ENCODE measurements around the gene SLC50A1. TPM values are rescaled to one million over a fixed set of nuclear protein-coding genes. Genes with fewer than 3 reads are reported as not detected.

Gene SLC50A1
- total and polyA plus RNA-seq, 9 of the 15 experiments (the other 6 are each of a cell fraction or from before 2014, with no cell fraction given) = 46.5 to 132 (median 91.9) TPM

DNA sequence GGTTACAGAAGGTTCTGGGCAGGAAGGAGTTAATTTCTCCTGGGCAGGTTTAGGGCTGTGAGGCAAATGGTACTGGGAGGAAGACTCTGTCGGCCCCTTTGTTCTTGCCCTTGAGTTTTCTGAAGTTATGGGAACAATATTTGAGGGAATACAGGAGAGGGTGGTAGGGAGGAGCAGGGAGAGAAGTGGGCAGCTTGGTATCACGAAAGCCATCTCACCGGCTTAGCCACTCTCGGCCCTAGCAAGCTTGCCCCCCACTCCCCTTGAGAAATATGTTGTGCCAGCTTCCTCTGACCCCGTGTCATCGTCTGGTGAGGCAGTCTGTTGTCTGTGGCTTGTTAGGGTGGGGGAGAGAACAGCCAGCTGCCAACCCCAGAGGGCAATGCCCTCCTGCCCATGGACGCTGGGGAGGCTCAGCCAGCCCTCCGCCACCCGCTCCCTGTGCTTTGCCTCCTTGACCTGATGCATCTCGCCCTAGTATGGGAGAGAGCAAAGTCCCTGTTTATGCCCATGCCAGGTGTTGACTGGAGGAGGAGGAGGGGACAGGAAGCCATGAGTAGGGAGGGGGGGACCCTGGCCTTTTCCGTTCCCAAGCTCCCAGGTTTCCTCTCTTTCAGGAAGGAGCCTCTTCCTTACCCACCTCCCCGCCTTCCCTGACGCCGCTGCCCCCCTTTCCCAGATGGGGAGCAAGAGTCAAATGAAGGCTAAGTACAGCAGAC lies 6.7 kb upstream of the SLC50A1 start:
- ATAC-seq (no peak), FAIRE-seq (no peak), DNase-seq (ENCODE audit: extremely low read depth in 1 of 4, low spot score in 3 of 4) (no peak)
- ChIA-PET POLR2A (interaction anchor here (1.5 kb wide), 1 partner anchor 8 kb away, joined by 5 read pairs; no protein-coding TSS in a partner anchor), CTCF (ENCODE audit: low intra/inter-chr PET ratio) (no interaction called here)
- intact Hi-C loops (cut with micrococcal nuclease) = no loop called here
- Histone ChIP-seq H3K4me1 (replicated peaks in 1 of 2; ENCODE audit: control insufficient read depth in 2 of 2, insufficient read depth in 2 of 2, low read length in 2 of 2) (peaks cover 47 to 65% of the 10 kb centered on the region in 2 experiments), H3K9ac (ENCODE audit: insufficient read depth in 1 of 2, low read depth in 2 of 2, low read length in 2 of 2) (peak overlapping the region in 1 of 2 experiments; percentile 92; a peak in 2 of 4 replicates), H3K9me3 (replicated peaks; ENCODE audit: control insufficient read depth, insufficient read depth, low read depth, low read length) (no peaks in the 10 kb centered on the region), H3K4me3 (no peak overlapping the region), H3K9me1 (ENCODE audit: control insufficient read depth, insufficient read depth, low read length) (no peaks in the 10 kb centered on the region), H3K27me3 (ENCODE audit: control insufficient read depth in 2 of 2, insufficient read depth in 2 of 2, low read length in 2 of 2) (no peaks in the 10 kb centered on the region), H3K4me2 (ENCODE audit: insufficient read depth, low read length) (peak overlapping the region; percentile 80; the same call in 1 of the 2 replicates), H2AFZ (ENCODE audit: low read depth, low read length) (no peak overlapping the region), H3K79me2 (ENCODE audit: control insufficient read depth, insufficient read depth, low read length) (peaks cover 2% of the 10 kb centered on the region; the same call in 1 of the 3 replicates), H3K36me3 (ENCODE audit: control insufficient read depth, insufficient read depth, low read length) (peaks cover 14% of the 10 kb centered on the region; the same call in 1 of the 3 replicates), H4K20me1 (replicated peaks; ENCODE audit: control insufficient read depth, insufficient read depth, low read length) (no peaks in the 10 kb centered on the region), H3K27ac (ENCODE audit: extremely low read depth, low read depth, low read length) (no peak overlapping the region)
- whole genome bisulfite sequencing (ENCODE audit: insufficient coverage, low coverage, missing lambda C conversion rate) = 63% methylated on average over 12 of the region's 14 CpGs
- BruUV-seq (replicated peaks) = TSS peak; percentile 61
- TF ChIP-seq, protein P1, sequence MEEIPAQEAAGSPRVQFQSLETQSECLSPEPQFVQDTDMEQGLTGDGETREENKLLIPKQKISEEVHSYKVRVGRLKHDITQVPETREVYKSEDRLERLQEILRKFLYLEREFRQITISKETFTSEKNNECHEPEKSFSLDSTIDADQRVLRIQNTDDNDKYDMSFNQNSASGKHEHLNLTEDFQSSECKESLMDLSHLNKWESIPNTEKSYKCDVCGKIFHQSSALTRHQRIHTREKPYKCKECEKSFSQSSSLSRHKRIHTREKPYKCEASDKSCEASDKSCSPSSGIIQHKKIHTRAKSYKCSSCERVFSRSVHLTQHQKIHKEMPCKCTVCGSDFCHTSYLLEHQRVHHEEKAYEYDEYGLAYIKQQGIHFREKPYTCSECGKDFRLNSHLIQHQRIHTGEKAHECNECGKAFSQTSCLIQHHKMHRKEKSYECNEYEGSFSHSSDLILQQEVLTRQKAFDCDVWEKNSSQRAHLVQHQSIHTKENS (CRISPR knock-in tag; IDR thresholded peaks at IDR 0.05) = no peak
- peak; percentile 64; the same call in 1 of the 2 replicates for TF ChIP-seq GATAD2A (IDR thresholded peaks at IDR 0.05)
- 0 out of 2 replicates have a peak, but pooled peaks have one; percentile 10 for TF ChIP-seq ZNF143 (CRISPR knock-in tag; IDR thresholded peaks at IDR 0.05)
- TF ChIP-seq, protein P2, sequence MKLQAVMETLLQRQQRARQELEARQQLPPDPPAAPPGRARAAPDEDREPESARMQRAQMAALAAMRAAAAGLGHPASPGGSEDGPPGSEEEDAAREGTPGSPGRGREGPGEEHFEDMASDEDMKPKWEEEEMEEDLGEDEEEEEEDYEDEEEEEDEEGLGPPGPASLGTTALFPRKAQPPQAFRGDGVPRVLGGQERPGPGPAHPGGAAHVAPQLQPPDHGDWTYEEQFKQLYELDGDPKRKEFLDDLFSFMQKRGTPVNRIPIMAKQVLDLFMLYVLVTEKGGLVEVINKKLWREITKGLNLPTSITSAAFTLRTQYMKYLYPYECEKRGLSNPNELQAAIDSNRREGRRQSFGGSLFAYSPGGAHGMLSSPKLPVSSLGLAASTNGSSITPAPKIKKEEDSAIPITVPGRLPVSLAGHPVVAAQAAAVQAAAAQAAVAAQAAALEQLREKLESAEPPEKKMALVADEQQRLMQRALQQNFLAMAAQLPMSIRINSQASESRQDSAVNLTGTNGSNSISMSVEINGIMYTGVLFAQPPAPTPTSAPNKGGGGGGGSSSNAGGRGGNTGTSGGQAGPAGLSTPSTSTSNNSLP (IDR thresholded peaks at IDR 0.05; ENCODE audit: borderline replicate concordance, low read depth, low read length) = no peak
- no peak for TF ChIP-seq ZNF23 (CRISPR knock-in tag; IDR thresholded peaks at IDR 0.05)
- no peak for TF ChIP-seq CC2D1A (IDR thresholded peaks at IDR 0.05)
- no peak for TF ChIP-seq FOXK1 (CRISPR knock-in tag; IDR thresholded peaks at IDR 0.05; ENCODE audit: borderline replicate concordance)
- TF ChIP-seq ZNF134 (CRISPR knock-in tag; conservative IDR thresholded peaks at IDR 0.05) = no peak
- no peak for TF ChIP-seq MCM7 (IDR thresholded peaks at IDR 0.05)
- TF ChIP-seq ZNF324 (CRISPR knock-in tag; IDR thresholded peaks at IDR 0.05) = no peak
- TF ChIP-seq ZNF277 (CRISPR knock-in tag; IDR thresholded peaks at IDR 0.05; ENCODE audit: borderline replicate concordance) = no peak
- TF ChIP-seq SMAD3 (CRISPR knock-in tag; conservative IDR thresholded peaks at IDR 0.05) = no peak
- no peak for TF ChIP-seq MTA3 (IDR thresholded peaks at IDR 0.05; ENCODE audit: borderline replicate concordance)
- TF ChIP-seq LEF1 (IDR thresholded peaks at IDR 0.05) = no peak
- no peak for TF ChIP-seq STAT5B (CRISPR knock-in tag; IDR thresholded peaks at IDR 0.05)
- TF ChIP-seq TFAM (CRISPR knock-in tag; conservative IDR thresholded peaks at IDR 0.05) = no peak
- no peak for TF ChIP-seq BCL6 (CRISPR knock-in tag; IDR thresholded peaks at IDR 0.05)
- TF ChIP-seq KDM5B (IDR thresholded peaks at IDR 0.05; ENCODE audit: insufficient replicate concordance, low read depth, low read length) = peak; percentile 20
- TF ChIP-seq NFE2 (IDR thresholded peaks at IDR 0.05; ENCODE audit: low read depth) = no peak
- in situ Hi-C loops (cut with MboI) = no loop called here

Measured in K562 (cell line).